GM19240 (cell line): Measurements from ENCODE around the gene CELSR2.

Experiments used
- DNase-seq: peaks from one replicate; pipeline ENCODE4 v3.0.0; 2011; ENCODE audit warnings: low spot score; ENCODE audit not compliant: insufficient read length

Gene CELSR2

DNA sequence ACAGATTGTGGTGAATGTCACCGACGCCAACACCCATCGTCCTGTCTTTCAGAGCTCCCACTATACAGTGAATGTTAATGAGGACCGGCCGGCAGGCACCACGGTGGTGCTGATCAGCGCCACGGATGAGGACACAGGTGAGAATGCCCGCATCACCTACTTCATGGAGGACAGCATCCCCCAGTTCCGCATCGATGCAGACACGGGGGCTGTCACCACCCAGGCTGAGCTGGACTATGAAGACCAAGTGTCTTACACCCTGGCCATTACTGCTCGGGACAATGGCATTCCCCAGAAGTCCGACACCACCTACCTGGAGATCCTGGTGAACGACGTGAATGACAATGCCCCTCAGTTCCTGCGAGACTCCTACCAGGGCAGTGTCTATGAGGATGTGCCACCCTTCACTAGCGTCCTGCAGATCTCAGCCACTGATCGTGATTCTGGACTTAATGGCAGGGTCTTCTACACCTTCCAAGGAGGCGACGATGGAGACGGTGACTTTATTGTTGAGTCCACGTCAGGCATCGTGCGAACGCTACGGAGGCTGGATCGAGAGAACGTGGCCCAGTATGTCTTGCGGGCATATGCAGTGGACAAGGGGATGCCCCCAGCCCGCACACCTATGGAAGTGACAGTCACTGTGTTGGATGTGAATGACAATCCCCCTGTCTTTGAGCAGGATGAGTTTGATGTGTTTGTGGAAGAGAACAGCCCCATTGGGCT, 3.0 kb downstream of the CELSR2 start:
- no peak for DNase-seq

DNA sequence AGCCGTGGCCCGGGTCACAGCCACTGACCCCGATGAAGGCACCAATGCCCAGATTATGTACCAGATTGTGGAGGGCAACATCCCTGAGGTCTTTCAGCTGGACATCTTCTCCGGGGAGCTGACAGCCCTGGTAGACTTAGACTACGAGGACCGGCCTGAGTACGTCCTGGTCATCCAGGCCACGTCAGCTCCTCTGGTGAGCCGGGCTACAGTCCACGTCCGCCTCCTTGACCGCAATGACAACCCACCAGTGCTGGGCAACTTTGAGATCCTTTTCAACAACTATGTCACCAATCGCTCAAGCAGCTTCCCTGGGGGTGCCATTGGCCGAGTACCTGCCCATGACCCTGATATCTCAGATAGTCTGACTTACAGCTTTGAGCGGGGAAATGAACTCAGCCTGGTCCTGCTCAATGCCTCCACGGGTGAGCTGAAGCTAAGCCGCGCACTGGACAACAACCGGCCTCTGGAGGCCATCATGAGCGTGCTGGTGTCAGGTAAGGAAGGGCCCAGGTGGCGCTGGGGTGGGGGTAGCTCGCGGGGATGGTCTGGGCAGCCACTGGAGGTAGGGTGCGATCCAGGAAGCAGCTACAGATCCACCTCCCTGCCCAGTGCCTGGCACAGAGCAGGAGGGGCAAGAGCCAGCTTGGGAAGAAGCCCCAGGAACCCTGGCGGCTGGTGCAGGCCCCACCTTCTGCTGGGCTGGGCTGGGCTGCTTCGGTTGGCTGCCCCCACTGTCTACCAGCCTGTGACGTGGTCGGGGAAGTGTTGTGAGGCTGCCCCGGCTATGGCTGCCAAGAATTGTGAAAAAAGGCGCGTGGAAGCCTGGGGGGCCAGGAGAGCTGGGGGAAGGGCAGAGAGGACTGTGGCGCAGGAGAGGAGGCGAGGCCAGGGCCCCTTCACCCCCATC, 3.8 kb downstream of the CELSR2 start:
- DNase-seq: no peak

DNA sequence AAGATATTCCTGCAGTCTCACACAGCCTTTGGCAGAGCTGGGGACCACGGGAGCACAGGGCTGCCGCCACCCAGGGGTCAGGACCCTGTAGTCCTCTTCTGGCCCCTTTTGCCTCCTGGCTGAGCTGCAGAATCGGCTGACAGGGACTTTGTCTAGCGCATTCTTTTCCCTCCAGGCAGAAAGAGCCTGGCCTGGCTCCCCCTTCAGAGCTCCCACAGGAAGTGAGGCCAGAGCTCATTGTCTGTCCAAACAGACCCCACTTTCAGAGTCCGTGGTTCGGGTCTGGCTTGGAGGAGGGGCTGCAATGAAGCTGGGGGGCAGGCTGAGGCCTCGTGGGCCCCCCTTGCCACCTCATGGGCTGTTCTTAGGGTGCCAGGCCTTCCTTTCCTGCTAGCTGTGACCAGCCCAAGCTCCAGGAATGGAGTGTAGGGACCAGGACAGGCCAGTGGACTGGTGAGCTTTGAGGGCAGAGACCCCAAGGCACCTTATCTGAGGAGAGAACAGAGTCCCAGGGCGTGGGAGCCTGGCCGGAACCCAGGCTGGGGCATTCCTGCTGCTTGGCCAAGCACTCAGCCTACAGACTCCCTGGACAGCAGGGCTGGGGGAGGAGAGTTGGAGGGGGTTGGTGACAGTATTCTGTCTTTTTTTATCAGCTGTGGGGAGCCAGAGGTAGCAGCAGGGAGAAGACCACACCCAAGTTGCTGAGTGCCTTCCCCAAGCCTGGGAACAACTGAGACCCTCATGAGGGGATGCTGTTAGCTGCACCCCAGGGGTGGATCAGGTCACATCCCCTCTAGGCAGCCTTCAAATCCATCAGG, 4.7 kb downstream of the CELSR2 start:
- no peak for DNase-seq

DNA sequence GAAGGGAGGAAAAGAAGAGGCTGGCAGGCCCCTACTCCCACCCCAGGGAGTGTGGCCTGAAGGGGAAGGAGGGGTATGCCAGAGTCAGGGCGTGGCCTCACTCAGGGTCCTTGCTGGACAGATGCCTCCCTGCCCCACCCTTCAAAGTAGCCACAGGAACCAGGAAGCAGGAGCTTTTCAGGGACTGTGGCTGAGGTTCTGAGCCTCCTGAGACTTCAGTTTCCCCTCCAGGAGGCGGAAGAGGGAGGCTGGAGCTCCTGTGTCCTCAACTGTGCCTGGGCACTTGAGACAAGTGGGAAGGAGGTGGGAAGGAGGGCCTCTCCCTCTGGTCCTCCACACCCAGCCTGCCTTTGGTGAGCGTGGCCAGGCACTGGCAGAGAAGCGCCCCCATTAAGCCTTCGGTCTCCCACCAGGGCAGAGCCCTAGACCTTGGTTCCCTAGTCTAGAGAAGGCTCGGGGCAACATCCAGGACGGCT, 5.3 kb downstream of the CELSR2 start:
- DNase-seq: no peak

DNA sequence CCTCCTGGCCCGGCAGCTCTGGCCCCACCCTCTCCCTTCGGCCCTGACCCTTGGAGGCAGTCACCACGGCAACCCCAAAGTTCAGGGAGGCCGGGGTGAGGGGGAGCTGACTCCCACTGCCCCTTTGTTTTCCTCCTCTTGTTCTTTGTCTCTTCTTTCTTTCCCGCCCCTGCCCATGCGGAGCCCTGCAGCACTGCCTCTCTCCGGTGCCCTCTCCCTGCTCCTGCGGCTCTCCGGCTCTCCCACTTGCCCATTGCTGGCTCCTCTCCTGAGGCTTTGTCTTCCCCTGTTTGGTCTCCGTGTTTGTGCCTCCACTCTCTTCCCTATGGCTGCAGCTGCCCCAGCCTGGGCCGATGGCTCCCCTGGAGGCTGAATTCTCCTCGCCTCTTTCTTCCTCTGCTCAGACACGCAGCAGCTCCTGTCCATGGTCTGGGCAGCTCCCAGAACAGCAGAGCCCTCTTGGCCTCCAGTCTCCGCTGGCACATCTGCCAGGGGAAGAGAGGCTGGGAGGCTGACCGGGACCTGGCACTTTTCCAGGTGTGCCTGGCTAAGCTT, 5.8 kb downstream of the CELSR2 start:
- DNase-seq: no peak

DNA sequence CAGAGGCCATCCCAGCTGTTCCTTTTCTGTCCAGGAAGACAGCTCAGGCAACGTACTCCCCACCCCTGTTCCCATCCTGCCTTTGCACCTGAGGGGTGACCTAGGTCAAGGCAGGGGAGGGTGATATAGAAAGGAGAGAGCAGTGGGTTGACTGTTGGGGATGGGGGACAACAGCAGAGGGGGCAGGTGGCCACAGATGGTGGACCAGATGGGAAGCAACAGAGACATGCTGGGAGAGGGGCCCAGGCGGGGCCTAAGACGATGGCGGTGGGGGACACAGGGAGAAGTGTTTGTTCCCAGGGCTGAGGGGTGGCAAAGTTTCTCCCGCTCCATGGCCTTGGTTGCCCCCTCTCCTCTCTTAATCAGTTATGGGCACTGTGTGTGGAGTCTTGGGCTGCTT, 6.3 kb downstream of the CELSR2 start:
- no peak for DNase-seq

DNA sequence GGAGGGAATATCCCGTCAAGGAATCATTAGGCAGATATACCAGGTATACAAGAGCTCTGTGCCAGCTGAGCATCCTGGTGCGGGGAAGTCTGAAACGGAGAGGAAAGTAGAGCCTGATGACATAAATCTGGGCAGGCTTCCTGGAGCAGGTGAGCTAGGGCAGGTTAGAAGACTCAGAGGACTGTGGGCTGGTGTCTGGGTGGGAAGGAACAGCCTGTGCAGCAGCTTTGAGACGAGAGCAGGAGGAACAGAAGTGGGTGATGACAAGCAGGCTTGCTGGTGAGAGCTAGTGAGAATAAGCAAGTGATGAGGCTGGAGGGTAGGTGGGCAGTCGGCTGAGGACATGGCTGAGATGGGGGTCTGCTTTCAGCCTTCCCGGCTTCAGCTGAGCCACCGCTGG, 6.7 kb downstream of the CELSR2 start:
- DNase-seq: no peak

DNA sequence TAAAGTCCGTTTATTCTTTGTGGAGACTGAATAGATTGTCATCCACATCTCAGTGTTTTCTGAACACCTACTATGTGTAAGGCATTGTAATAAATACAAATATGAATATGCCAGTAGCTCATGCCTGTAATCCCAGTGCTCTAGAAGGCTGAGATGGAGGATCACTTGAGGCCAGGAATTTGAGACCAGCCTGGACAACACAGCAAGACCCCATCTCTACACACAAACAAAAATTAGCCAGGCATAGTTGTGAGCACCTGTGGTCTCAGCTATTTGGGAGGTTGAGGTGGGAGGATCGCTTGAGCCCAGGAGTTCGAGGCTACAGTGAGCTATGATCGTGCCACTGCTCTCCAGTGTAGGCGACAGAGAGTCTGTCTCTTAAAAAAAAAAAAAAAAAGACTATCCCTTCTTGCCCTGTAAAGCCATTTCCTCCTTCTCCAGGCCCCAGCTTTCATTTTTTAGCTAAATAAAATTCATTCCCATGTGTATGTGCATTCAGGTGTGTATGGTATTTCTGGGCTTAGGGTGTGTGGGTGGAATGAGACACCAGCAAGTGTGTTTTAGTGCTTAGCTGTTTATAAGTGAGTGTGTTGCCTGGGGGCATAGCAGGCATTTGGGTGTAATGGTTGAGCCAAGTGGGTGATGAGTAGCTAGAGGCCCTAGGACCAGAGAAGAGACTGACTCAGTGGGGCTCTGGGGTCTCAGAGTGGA, 7.8 kb downstream of the CELSR2 start:
- DNase-seq: no peak

DNA sequence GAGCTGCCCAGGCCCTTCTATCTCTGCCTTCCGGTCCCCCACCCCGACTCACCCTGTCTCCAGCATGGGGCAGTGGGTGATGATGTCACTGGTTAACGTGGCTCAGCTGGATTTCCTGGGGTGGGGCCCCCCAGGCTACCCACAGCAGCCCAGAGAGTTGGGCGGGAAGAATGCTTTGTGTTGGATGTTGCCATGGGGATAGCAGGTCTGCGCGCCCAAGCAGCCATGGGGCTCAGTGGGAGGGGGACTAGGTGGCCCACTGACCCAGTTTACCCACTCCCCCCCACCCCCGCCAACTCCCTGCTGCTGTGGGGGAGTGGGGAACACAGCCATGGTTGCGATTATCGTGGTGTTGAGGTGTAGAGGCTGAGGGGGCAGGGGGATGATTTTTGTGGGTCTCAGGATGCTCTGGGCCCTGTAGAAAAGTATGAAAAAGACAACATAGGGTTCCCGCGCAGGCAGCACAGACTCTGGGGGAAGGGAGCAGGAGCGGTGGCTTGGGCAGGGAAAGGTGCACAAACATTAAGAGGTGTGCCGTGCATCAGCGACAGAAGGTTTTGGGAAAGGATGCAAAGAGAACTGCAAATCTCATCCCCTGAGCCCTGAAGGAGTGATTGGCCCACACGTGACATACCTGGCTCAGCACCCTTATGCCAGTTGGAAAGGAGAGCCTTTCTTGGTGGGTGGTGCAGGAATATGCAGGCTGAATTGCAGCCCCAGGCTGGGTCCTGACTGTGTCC, 8.5 kb downstream of the CELSR2 start:
- DNase-seq: no peak

DNA sequence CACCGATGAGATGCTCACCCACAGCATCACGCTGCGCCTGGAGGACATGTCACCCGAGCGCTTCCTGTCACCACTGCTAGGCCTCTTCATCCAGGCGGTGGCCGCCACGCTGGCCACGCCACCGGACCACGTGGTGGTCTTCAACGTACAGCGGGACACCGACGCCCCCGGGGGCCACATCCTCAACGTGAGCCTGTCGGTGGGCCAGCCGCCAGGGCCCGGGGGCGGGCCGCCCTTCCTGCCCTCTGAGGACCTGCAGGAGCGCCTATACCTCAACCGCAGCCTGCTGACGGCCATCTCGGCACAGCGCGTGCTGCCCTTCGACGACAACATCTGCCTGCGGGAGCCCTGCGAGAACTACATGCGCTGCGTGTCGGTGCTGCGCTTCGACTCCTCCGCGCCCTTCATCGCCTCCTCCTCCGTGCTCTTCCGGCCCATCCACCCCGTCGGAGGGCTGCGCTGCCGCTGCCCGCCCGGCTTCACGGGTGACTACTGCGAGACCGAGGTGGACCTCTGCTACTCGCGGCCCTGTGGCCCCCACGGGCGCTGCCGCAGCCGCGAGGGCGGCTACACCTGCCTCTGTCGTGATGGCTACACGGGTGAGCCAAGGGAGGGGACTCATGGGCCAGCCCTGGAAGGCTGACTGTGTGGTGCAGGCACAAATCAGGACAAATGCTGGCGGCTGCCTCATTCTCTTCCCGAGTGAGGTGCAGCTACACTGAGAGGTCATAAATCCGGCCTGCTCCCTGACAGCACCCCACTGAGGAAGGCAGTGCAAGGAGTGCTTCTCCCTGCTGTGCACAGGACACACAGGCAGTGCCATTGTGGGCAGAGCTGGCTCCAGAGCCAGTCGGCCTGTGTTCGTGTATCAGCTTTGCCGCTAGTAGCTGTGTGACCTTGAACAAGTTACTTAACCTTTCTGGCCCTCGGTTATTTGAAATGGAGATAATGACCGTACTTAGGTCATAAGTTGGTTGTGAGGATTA, 9.4 kb downstream of the CELSR2 start:
- DNase-seq: no peak

DNA sequence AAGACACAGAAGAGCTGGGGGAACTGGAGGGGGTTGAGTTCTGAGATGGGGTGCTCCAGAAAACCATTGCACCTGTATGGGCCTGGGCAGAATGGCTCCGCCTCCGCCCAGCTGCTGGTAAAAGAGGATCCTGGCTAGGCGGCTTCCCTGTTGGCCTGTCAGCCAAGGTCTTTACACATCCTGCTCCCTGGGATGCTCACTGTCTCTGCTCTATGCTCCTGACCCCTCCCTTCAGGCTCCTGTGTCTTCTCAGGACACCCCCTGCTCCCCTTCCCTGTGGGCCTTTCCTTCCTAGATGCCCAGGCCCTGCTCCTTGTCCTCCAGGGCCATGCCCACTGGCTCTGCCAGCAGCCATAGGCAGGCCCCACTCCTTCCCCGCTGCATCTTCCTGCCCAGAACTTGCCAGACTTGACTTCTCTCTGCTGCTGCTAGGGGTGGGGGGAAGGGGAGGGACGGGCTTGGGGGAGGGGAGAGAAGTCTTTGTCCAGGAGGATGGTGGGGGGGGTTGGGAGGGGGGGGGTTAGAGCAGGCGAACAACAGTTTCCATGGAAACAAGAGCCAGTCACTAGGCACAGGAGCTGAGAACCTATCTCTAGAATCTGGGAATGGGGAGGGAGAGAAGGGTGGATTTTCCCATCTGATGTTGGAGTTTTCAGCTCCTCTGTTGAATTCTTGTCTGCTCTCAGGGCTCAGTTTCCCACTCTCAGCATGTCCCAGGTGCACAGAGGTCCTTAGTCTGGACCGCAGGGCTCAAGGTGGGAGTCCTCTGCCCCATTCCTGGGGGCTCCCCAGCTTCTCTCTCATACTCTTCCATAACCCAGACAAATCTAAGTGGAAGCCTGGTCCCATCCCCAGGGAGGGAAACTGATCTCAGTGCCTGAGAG, 10.6 kb downstream of the CELSR2 start:
- DNase-seq: no peak

DNA sequence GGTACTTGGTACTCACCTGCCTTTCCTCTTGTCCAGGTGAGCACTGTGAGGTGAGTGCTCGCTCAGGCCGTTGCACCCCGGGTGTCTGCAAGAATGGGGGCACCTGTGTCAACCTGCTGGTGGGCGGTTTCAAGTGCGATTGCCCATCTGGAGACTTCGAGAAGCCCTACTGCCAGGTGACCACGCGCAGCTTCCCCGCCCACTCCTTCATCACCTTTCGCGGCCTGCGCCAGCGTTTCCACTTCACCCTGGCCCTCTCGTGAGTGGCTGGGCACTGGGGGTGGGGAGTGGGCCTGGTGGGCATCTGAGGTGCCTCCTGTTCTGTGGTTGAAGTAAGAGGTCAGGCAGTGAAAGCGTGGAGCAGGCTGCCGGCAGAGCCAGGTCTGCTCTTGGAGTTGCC, 11.7 kb downstream of the CELSR2 start:
- no peak for DNase-seq

DNA sequence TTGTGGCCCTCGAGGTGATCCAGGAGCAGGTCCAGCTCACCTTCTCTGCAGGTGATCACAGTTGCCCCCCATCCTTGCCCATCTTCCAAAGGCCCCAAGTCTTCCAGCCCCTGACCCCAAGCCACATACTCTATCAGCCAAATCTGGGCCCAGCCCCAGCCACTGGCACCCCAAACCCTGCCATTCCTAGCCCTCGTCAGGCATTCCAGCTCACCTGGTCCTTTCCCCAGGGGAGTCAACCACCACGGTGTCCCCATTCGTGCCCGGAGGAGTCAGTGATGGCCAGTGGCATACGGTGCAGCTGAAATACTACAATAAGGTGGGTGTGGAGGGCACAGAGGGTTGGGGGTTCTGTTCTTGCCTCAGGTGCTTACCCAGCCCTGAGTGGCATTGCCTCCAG, 12.2 kb downstream of the CELSR2 start:
- no peak for DNase-seq

DNA sequence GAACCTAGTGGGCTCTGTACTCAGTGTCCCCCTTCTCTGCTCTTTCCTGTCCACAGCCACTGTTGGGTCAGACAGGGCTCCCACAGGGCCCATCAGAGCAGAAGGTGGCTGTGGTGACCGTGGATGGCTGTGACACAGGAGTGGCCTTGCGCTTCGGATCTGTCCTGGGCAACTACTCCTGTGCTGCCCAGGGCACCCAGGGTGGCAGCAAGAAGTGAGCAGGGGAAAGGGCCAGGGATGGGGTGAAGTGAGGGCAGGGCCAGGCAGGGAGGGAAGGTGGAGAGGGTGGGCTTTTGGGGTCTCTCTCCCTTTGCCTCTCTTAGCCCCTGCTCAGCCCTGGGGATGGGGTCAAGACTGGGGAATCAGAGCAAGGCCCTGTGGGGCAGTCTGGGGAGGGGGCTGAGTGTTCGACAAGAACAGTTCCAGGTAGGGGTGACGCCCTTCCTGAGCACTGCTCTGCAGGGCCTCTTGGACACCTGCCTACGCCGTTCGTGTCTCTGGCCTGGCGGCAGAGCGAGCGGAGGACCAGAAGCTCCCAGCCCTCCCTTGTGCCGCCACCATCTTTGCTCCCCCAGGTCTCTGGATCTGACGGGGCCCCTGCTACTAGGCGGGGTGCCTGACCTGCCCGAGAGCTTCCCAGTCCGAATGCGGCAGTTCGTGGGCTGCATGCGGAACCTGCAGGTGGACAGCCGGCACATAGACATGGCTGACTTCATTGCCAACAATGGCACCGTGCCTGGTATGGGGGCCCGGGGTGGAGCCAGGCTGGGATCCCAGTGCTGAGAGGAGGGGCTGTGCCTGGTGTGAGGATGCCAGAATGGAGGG, 13.1 kb downstream of the CELSR2 start:
- DNase-seq: no peak

DNA sequence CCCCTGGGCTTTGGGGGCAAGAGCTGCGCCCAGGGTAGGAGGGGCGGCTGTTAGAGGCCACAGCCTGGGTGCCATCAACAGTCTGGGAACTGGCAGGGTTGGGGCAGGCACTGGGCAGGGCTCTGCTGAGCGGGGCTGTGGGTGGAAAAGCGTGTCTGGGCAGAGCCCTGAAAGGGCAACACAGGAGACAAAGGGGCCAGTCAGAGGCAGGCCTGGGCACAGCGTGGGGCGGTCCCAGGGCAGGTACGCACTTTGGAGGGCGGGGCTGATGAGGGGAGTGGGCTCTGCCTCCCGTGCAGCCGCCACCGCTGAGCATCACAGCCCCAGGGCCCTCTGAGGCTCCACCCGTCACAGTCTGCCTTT, 13.9 kb downstream of the CELSR2 start:
- no peak for DNase-seq

DNA sequence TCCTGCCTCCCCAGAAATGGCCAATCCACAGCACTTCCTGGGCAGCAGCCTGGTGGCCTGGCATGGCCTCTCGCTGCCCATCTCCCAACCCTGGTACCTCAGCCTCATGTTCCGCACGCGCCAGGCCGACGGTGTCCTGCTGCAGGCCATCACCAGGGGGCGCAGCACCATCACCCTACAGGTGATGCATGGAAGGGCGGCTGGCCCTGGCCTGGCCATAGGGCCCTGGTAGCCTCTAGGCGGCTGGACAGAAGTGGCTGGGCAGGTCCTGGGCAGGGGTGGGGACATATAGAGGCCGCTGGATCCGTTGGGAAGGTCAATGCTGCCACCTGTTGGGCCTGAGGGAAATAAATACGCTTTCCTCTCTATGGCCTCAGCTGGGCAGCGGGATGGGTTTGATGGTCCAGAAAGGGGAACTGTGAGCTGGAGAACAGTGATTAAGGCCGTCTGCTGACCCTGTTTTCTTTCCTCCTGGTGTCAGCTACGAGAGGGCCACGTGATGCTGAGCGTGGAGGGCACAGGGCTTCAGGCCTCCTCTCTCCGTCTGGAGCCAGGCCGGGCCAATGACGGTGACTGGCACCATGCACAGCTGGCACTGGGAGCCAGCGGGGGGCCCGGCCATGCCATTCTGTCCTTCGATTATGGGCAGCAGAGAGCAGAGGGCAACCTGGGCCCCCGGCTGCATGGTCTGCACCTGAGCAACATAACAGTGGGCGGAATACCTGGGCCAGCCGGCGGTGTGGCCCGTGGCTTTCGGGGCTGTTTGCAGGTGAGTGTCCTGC, 14.4 kb downstream of the CELSR2 start:
- DNase-seq: peak; percentile 91
